ENCODE data around the gene TBXA2R.
A peak's percentile ranks its signal among the peaks of the same experiment; 100 is the strongest.

- TF ChIP-seq, protein P1, sequence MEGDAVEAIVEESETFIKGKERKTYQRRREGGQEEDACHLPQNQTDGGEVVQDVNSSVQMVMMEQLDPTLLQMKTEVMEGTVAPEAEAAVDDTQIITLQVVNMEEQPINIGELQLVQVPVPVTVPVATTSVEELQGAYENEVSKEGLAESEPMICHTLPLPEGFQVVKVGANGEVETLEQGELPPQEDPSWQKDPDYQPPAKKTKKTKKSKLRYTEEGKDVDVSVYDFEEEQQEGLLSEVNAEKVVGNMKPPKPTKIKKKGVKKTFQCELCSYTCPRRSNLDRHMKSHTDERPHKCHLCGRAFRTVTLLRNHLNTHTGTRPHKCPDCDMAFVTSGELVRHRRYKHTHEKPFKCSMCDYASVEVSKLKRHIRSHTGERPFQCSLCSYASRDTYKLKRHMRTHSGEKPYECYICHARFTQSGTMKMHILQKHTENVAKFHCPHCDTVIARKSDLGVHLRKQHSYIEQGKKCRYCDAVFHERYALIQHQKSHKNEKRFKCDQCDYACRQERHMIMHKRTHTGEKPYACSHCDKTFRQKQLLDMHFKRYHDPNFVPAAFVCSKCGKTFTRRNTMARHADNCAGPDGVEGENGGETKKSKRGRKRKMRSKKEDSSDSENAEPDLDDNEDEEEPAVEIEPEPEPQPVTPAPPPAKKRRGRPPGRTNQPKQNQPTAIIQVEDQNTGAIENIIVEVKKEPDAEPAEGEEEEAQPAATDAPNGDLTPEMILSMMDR (IDR thresholded peaks at IDR 0.05; ENCODE audit: insufficient read depth, low read depth, low read length): peak; percentile 37
- TF ChIP-seq EZH2 (IDR thresholded peaks at IDR 0.05; ENCODE audit: insufficient read depth, low read length): no peak
Measured at GRCh38 chr19:3547301-3547731, 59.4 kb downstream of the TBXA2R start.

Data from astrocyte (in vitro differentiated cells and primary cell).